ENCODE measurements around the gene CDT1.

The CDT1 gene

DNA sequence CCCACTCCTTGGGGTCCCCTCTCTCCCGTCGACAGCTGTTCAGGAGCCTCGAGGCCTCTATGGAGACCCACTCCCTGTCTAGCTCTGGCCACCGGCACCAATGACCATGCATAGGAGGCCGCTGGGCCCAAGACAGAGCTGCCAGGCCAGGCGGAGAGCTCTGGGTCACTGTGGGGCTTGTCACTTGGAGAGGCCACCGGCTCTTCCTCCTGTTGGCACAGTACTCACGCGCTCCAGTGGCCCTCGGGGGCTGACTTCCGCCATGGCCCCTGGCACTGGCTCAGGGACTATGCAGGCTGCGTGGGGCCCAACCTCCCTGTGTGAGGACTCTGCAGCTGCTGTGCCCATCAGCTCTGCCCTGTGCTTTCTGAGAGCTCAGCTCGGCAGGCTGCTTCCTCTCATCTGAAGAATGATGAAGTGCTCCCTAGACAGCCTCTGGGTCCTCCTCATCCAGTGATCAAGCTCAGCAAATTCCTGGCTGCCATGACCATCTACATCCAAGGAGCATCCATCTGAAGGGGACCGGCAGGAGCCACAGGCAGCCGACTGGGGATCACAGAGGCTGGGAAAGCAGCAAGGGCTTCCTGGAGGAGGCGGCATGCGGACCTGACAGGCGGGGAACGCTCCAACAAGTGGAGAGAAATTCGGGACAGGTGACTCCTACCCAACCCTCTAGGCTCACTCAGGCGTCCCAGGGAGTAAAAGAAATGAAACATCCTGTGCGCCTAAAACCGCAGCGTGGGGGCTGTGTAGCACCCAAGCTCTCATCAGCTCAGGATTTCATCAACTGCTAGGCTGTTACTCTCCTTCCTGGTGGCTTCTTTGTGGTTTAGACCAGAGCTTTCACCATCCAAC is 36.4 kb downstream of the CDT1 start:
- in situ Hi-C loops (cut with MboI; ENCODE audit: low sequenced_read_pairs), result no loop called here
- Histone ChIP-seq H3K27me3 (ENCODE audit: low read depth) (no peaks in the 10 kb centered on the region), H3K9me3 (no peaks in the 10 kb centered on the region), H3K36me3 (replicated peaks) (no peaks in the 10 kb centered on the region), H3K4me1 (no peaks in the 10 kb centered on the region), H3K4me3 (no peak overlapping the region)
- no peak for DNase-seq (ENCODE audit: low spot score in 2 of 2)

DNA sequence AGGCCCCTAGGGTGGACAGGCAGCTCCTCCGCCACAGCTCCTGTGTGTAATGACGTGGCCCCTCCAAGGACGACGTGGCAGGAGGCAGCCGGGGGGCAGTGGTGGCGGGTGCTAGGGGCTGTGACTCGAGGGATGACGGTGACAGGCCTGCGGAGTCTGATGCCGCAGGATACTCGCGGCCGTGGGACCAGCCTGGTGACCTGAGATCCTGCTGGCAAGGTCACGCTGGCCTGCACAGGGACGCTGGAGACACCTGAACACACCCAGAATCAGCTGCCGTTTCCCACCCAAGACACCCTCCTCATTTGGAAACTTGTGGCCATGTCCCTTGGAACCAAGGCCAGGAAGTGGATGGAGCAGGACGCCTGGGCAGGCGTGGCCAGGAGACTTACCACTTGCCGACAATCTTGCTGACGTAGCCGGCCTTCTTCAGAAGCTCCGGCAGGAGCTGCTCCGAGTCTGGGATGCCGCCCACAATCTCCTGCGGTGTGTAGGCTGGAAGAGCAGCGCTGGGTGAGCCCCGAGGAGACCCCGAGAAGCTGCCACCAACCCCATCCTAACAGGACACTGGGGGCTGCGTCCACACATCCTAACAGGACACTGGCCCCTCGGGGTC is 37.1 kb downstream of the CDT1 start:
- DNase-seq (ENCODE audit: low spot score in 2 of 2), result no peak
- Histone ChIP-seq H3K4me3 (no peak overlapping the region), H3K9me3 (no peaks in the 10 kb centered on the region), H3K27me3 (ENCODE audit: low read depth) (no peaks in the 10 kb centered on the region), H3K36me3 (replicated peaks) (no peaks in the 10 kb centered on the region), H3K4me1 (no peaks in the 10 kb centered on the region)
- in situ Hi-C loops (cut with MboI; ENCODE audit: low sequenced_read_pairs), result no loop called here

- in situ Hi-C loops (cut with MboI; ENCODE audit: low sequenced_read_pairs), result no loop called here
- Histone ChIP-seq H3K9me3 (no peaks in the 10 kb centered on the region), H3K4me1 (no peaks in the 10 kb centered on the region), H3K36me3 (replicated peaks) (no peaks in the 10 kb centered on the region), H3K4me3 (no peak overlapping the region), H3K27me3 (ENCODE audit: low read depth) (no peaks in the 10 kb centered on the region)
- DNase-seq (ENCODE audit: low spot score in 2 of 2), result no peak
Observed at GRCh38 chr16:88841521-88842307, 38.1 kb downstream of the CDT1 start.

DNA sequence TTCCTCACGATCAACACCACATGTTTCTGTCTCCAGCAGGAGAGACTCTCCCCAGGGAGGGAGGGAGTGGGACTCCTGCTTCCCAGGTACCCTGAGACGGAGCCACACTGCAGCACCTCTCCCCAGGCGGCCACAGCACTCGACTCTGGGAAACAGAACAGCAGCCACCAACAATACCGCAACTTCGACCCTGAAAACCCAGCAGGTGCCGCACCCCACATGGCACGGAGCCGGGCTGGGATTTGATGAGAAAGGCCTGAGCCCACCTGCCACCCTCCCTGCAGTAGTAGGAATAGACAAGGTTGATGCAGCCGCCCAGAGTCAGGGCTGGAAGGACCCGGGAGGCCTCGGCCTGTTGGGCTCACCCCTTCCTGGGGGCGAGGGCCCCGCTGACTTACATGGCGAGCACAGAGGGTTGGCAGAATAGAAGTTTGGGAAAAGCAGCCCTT is 38.7 kb downstream of the CDT1 start:
- no peak overlapping the region for H3K4me3 ChIP-seq
- in situ Hi-C loops (cut with MboI; ENCODE audit: low sequenced_read_pairs), result no loop called here
- DNase-seq (ENCODE audit: low spot score in 2 of 2), result no peak
- H3K27me3 ChIP-seq (ENCODE audit: low read depth), result no peaks in the 10 kb centered on the region
- H3K36me3 ChIP-seq (replicated peaks), result no peaks in the 10 kb centered on the region
- no peaks in the 10 kb centered on the region for H3K4me1 ChIP-seq
- H3K9me3 ChIP-seq, result no peaks in the 10 kb centered on the region

DNA sequence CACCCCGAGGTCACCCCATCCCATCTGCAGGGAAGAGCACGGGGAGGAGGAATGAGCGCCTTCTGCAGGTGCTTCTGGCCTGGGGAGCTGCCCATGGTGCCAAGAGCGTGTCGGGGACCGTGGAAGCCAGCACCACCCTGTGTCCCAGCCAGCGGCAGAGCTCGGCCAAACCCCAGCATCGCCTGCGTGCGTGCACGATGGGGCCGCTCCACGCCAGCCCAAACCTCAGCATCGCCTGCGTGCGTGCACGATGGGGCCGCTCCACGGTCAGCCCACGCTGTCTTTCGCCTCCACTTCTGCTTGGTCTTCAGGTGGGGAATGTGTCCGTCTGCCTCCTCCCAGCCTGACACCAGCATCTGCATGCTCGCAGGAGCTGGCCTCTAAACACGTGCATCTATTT is 39.2 kb downstream of the CDT1 start:
- H3K27me3 ChIP-seq (ENCODE audit: low read depth), result no peaks in the 10 kb centered on the region
- no peak for DNase-seq (ENCODE audit: low spot score in 2 of 2)

GRCh38 chr16:88843256-88843655 is 39.7 kb downstream of the CDT1 start:
- Histone ChIP-seq H3K4me1 (no peaks in the 10 kb centered on the region), H3K36me3 (replicated peaks) (no peaks in the 10 kb centered on the region), H3K27me3 (ENCODE audit: low read depth) (no peaks in the 10 kb centered on the region), H3K9me3 (no peaks in the 10 kb centered on the region), H3K4me3 (no peak overlapping the region)
- DNase-seq (ENCODE audit: low spot score in 2 of 2), result no peak
- in situ Hi-C loops (cut with MboI; ENCODE audit: low sequenced_read_pairs), result no loop called here

More for the DNA sequence above, 39.2 kb downstream of the CDT1 start:
- no peaks in the 10 kb centered on the region for H3K36me3 ChIP-seq (replicated peaks)
- H3K4me3 ChIP-seq, result no peak overlapping the region
- H3K9me3 ChIP-seq, result no peaks in the 10 kb centered on the region
- in situ Hi-C loops (cut with MboI; ENCODE audit: low sequenced_read_pairs), result no loop called here
- no peaks in the 10 kb centered on the region for H3K4me1 ChIP-seq

DNA sequence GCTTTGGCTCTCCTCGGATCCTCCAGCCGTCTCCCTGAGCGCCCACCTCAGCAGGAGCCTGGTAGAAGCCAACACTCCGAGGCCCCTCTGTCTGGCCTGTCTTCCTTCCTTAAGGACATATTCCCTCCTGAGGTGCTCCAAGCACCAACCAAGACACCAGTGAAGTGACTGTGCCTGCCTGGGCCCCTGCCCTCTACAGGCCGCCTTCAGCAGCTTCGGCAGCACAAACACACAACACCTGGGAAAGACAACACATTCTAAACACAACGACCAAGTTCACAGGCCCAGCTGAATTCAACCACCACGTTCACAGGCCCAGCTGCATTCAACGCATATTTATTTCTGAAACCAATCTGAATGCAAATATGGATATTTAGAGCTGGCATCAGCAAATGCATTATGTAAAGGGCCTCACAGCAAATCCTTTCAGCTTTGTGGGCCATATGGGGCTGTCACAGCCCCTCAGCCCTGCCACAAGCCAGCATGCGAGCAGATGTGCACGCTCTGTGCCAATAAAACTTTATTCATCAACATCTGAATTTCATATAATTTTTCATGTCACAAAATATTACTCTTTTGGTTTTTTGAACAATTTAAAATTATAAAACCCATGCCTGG is 40.9 kb downstream of the CDT1 start:
- Histone ChIP-seq H3K4me3 (no peak overlapping the region), H3K36me3 (replicated peaks) (no peaks in the 10 kb centered on the region), H3K4me1 (no peaks in the 10 kb centered on the region), H3K9me3 (no peaks in the 10 kb centered on the region), H3K27me3 (ENCODE audit: low read depth) (no peaks in the 10 kb centered on the region)
- in situ Hi-C loops (cut with MboI; ENCODE audit: low sequenced_read_pairs), result no loop called here
- no peak for DNase-seq (ENCODE audit: low spot score in 2 of 2)

DNA sequence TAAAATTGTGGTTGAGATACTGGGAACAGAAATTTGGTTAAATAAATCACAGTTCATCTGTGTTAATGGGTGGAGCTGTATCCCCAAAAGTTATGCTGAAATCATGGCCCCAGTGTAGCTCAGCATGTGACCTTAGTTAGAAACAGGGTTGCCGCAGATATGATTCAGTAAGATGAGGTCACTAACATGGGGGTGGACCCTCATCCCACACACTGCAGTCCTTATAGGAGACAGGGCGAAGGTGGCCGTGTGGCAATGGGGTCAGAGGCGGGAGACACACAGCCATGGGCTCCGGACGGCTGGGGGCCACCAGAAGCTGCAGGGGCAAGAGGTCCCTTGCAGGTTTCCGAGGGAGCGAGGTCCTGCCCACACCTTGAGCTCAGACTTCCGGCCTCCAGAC is 42.5 kb downstream of the CDT1 start:
- in situ Hi-C loops (cut with MboI; ENCODE audit: low sequenced_read_pairs), result no loop called here
- Histone ChIP-seq H3K9me3 (no peaks in the 10 kb centered on the region), H3K36me3 (replicated peaks) (no peaks in the 10 kb centered on the region), H3K4me3 (no peak overlapping the region), H3K27me3 (ENCODE audit: low read depth) (no peaks in the 10 kb centered on the region), H3K4me1 (no peaks in the 10 kb centered on the region)
- no peak for DNase-seq (ENCODE audit: low spot score in 2 of 2)

GRCh38 chr16:88847654-88848053 is 44.1 kb downstream of the CDT1 start:
- H3K9me3 ChIP-seq, result no peaks in the 10 kb centered on the region
- H3K4me1 ChIP-seq, result no peaks in the 10 kb centered on the region
- in situ Hi-C loops (cut with MboI; ENCODE audit: low sequenced_read_pairs), result no loop called here
- H3K27me3 ChIP-seq (ENCODE audit: low read depth), result no peaks in the 10 kb centered on the region
- no peaks in the 10 kb centered on the region for H3K36me3 ChIP-seq (replicated peaks)
- no peak for DNase-seq (ENCODE audit: low spot score in 2 of 2)
- no peak overlapping the region for H3K4me3 ChIP-seq

GRCh38 chr16:88848557-88848956 is 45.0 kb downstream of the CDT1 start:
- in situ Hi-C loops (cut with MboI; ENCODE audit: low sequenced_read_pairs), result no loop called here
- Histone ChIP-seq H3K4me3 (no peak overlapping the region), H3K4me1 (no peaks in the 10 kb centered on the region), H3K27me3 (ENCODE audit: low read depth) (no peaks in the 10 kb centered on the region), H3K9me3 (no peaks in the 10 kb centered on the region), H3K36me3 (replicated peaks) (no peaks in the 10 kb centered on the region)
- no peak for DNase-seq (ENCODE audit: low spot score in 2 of 2)

- no peaks in the 10 kb centered on the region for H3K4me1 ChIP-seq
- no peaks in the 10 kb centered on the region for H3K36me3 ChIP-seq (replicated peaks)
- in situ Hi-C loops (cut with MboI; ENCODE audit: low sequenced_read_pairs), result no loop called here
- no peak overlapping the region for H3K4me3 ChIP-seq
- DNase-seq (ENCODE audit: low spot score in 2 of 2), result no peak
- H3K9me3 ChIP-seq, result no peaks in the 10 kb centered on the region
- no peaks in the 10 kb centered on the region for H3K27me3 ChIP-seq (ENCODE audit: low read depth)
Observed at GRCh38 chr16:88850531-88851199, 47.1 kb downstream of the CDT1 start.

- no peaks in the 10 kb centered on the region for H3K36me3 ChIP-seq (replicated peaks)
- in situ Hi-C loops (cut with MboI; ENCODE audit: low sequenced_read_pairs), result no loop called here
Observed at GRCh38 chr16:88851616-88852015, 48.0 kb downstream of the CDT1 start.

DNA sequence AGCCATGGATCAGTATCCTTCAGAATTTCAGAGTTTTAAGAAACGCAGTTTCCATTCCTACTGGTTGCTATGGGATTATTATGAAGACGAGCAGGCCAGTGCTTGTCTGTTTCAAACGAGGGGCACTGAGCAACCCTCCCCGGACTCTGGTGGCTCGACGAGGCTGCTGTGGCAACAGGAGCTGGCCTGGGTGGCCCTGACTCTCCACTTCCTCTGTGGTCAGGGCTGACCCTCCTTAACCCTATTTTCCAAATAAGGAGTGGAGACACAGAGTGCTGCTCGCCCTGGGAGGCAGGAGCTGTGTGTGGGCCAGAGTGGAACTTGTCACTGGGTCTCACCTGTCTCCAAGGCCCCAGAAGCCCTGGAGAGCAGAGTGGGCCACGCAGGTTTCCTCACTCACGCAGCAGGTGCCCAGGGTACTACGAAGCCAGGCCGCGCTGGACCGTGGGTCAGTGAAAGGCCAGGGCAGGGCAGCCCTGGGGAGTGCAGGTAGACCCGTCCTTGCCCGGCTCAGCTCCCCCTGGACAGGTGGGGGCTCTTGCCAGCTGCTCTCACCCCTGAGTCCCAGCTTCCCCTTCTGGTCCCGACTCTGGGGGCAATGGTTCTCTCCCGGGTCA is 49.8 kb downstream of the CDT1 start:
- no peak overlapping the region for H3K4me3 ChIP-seq
- no peaks in the 10 kb centered on the region for H3K9me3 ChIP-seq
- in situ Hi-C loops (cut with MboI; ENCODE audit: low sequenced_read_pairs), result no loop called here
- H3K4me1 ChIP-seq, result peaks cover 5% of the 10 kb centered on the region
- DNase-seq (ENCODE audit: low spot score in 2 of 2), result no peak
- H3K36me3 ChIP-seq (replicated peaks), result no peaks in the 10 kb centered on the region
- H3K27me3 ChIP-seq (ENCODE audit: low read depth), result no peaks in the 10 kb centered on the region

More at GRCh38 chr16:88851616-88852015, 48.0 kb downstream of the CDT1 start:
- Histone ChIP-seq H3K27me3 (ENCODE audit: low read depth) (no peaks in the 10 kb centered on the region), H3K9me3 (no peaks in the 10 kb centered on the region), H3K4me3 (no peak overlapping the region), H3K4me1 (no peaks in the 10 kb centered on the region; the same call in 1 of the 2 replicates)
- DNase-seq (ENCODE audit: low spot score in 2 of 2), result no peak

All from HAP-1 (cell line).